ENCODE data around the gene LCN2.

Gene LCN2

DNA sequence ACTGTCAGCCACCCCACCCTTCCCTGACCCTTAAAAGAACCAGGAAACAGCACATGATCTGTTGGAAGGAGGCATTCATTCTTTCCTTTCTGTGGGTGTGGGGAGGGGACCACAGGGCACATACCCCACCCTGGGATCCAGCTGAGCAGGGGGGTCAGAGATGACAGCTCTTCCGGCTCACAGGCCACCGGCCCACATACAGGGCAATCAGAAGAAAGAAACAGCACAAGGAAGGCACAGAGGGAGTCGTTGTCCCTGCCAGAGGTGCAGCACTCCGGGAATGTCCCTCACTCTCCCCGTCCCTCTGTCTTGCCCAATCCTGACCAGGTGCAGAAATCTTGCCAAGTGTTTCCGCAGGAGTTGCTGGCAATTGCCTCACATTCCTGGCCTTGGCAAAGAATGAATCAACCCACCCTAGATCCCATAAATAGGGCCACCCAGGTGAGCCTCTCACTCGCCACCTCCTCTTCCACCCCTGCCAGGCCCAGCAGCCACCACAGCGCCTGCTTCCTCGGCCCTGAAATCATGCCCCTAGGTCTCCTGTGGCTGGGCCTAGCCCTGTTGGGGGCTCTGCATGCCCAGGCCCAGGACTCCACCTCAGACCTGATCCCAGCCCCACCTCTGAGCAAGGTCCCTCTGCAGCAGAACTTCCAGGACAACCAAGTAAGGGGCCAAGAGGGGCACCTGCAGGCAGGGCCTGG, at the start of gene LCN2:
LCN2 (plus strand) TSS at position 453 of the 701 bp plus-strand sequence; CDS start at position 526, 73 bp downstream.
- H3K9me3 Mint-ChIP-seq (ENCODE audit: low read depth): no peaks in the 10 kb centered on the region
- H3K27ac Mint-ChIP-seq: no peak within 1 kb of the TSS
- H3K4me3 Mint-ChIP-seq: no peak within 1 kb of the TSS
- no peaks in the 10 kb centered on the region for H3K27me3 Mint-ChIP-seq
- no peaks in the 10 kb centered on the region for H3K4me1 Mint-ChIP-seq (ENCODE audit: low read depth)
- no peaks in the 10 kb centered on the region for H3K36me3 Mint-ChIP-seq

GRCh38 chr9:128099932-128100491, 49.2 kb upstream of the LCN2 start:
- Mint-ChIP-seq H3K27me3 (no peaks in the 10 kb centered on the region), H3K4me1 (ENCODE audit: low read depth) (peaks cover 62% of the 10 kb centered on the region), H3K36me3 (peaks cover 2% of the 10 kb centered on the region), H3K4me3 (peak overlapping the region; percentile 23), H3K27ac (peak overlapping the region; percentile 10), H3K9me3 (ENCODE audit: low read depth) (no peaks in the 10 kb centered on the region)

DNA sequence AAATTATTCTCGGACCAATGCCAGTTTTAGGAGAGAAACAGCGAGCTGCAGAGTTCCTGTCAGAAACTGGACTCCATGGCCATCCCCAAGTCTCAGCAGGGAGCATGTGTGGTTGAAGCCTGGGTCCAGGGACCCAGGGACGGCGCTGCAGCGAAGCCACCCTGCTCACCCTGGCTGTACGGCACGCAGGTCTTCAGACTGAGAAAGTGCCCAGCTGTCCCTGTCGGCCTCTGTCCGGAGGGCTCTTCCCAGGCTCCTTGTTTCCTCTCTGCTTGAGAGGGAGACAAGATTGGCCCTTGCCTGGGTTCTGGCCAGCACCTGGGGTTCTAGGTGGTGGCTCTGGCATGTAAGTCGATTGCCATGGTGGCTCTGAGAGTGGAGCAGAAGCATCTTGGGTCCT, 48.7 kb upstream of the LCN2 start:
- Mint-ChIP-seq H3K4me3 (no peak overlapping the region), H3K4me1 (ENCODE audit: low read depth) (peaks cover 56% of the 10 kb centered on the region), H3K27ac (peak overlapping the region; percentile 16), H3K36me3 (peaks cover 2% of the 10 kb centered on the region), H3K27me3 (no peaks in the 10 kb centered on the region), H3K9me3 (ENCODE audit: low read depth) (no peaks in the 10 kb centered on the region)

GRCh38 chr9:128101231-128101661, 48.0 kb upstream of the LCN2 start:
- peaks cover 58% of the 10 kb centered on the region for H3K4me1 Mint-ChIP-seq (ENCODE audit: low read depth)

DNA sequence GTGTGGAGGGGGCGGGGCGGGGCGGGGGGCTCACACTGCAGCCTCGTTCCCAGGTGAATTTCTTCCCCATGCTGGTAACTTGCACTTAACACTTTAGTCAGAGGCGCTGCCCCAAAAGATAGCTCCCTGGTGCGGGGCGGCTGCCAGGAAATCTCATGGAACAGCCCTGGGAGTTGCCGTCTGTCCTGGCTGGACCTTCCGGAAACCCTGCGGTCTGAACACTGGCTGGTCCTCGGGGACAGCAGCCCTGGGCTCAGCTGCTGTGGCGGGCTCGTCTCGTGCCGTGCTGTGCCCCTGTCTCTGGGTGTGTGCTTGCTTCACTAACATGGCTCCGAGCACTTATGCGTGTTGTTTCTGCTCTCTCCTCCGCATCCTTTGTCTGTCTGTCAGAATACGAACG, 47.6 kb upstream of the LCN2 start:
- peaks cover 2% of the 10 kb centered on the region for H3K36me3 Mint-ChIP-seq

More at GRCh38 chr9:128101231-128101661, 48.0 kb upstream of the LCN2 start:
- Mint-ChIP-seq H3K4me3 (no peak overlapping the region), H3K27ac (peak overlapping the region; percentile 16), H3K27me3 (no peaks in the 10 kb centered on the region), H3K9me3 (ENCODE audit: low read depth) (no peaks in the 10 kb centered on the region), H3K36me3 (peaks cover 2% of the 10 kb centered on the region)

DNA sequence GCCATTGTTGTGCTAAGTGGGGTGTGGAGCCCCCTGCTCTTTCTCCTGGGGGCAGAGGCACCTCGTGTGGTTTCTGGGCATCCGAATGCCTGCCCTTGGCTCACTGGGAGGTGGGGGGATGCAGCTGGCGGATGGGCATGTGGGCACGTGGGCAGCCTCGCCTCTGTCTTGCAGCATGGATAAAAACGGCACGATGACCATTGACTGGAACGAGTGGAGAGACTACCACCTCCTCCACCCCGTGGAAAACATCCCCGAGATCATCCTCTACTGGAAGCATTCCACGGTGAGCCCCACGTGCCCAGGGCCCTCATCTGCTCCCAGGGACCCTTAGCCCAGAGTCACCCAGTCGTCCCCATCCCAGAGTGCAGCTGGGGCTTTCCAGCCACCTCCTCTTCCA, 47.1 kb upstream of the LCN2 start:
- H3K27me3 Mint-ChIP-seq: no peaks in the 10 kb centered on the region

More for the DNA sequence above, 47.6 kb upstream of the LCN2 start:
- peaks cover 58% of the 10 kb centered on the region for H3K4me1 Mint-ChIP-seq (ENCODE audit: low read depth)
- no peak overlapping the region for H3K27ac Mint-ChIP-seq
- no peaks in the 10 kb centered on the region for H3K27me3 Mint-ChIP-seq
- no peak overlapping the region for H3K4me3 Mint-ChIP-seq
- H3K9me3 Mint-ChIP-seq (ENCODE audit: low read depth): no peaks in the 10 kb centered on the region

GRCh38 chr9:128102861-128103588, 46.2 kb upstream of the LCN2 start:
- H3K9me3 Mint-ChIP-seq (ENCODE audit: low read depth): no peaks in the 10 kb centered on the region
- H3K36me3 Mint-ChIP-seq: peaks cover 2% of the 10 kb centered on the region
- peaks cover 48% of the 10 kb centered on the region for H3K4me1 Mint-ChIP-seq (ENCODE audit: low read depth)
- no peaks in the 10 kb centered on the region for H3K27me3 Mint-ChIP-seq
- H3K4me3 Mint-ChIP-seq: peak overlapping the region; percentile 60
- peak overlapping the region; percentile 72 for H3K27ac Mint-ChIP-seq

More for the DNA sequence above, 47.1 kb upstream of the LCN2 start:
- H3K36me3 Mint-ChIP-seq: peaks cover 2% of the 10 kb centered on the region
- no peak overlapping the region for H3K27ac Mint-ChIP-seq
- no peaks in the 10 kb centered on the region for H3K9me3 Mint-ChIP-seq (ENCODE audit: low read depth)
- no peak overlapping the region for H3K4me3 Mint-ChIP-seq
- peaks cover 54% of the 10 kb centered on the region for H3K4me1 Mint-ChIP-seq (ENCODE audit: low read depth)

DNA sequence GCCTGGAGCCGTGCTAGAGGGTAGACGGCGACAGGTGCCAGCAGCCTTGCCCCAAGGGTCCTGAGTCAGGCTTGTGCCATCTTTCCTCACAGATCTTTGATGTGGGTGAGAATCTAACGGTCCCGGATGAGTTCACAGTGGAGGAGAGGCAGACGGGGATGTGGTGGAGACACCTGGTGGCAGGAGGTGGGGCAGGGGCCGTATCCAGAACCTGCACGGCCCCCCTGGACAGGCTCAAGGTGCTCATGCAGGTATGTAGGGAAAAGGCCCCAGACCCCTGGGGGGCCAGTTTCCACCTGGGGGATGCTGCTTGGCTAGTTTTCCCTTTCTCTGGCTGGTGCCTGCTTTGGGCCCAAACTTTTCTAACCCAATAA, 45.7 kb upstream of the LCN2 start:
- H3K27me3 Mint-ChIP-seq: no peaks in the 10 kb centered on the region
- peaks cover 2% of the 10 kb centered on the region for H3K36me3 Mint-ChIP-seq
- peak overlapping the region; percentile 72 for H3K27ac Mint-ChIP-seq
- no peaks in the 10 kb centered on the region for H3K9me3 Mint-ChIP-seq (ENCODE audit: low read depth)
- H3K4me3 Mint-ChIP-seq: peak overlapping the region; percentile 60
- H3K4me1 Mint-ChIP-seq (ENCODE audit: low read depth): peaks cover 43% of the 10 kb centered on the region

GRCh38 chr9:128104171-128104618, 45.1 kb upstream of the LCN2 start:
- Mint-ChIP-seq H3K27ac (no peak overlapping the region), H3K27me3 (no peaks in the 10 kb centered on the region), H3K9me3 (ENCODE audit: low read depth) (no peaks in the 10 kb centered on the region), H3K4me3 (no peak overlapping the region), H3K36me3 (peaks cover 2% of the 10 kb centered on the region), H3K4me1 (ENCODE audit: low read depth) (peaks cover 37% of the 10 kb centered on the region)

DNA sequence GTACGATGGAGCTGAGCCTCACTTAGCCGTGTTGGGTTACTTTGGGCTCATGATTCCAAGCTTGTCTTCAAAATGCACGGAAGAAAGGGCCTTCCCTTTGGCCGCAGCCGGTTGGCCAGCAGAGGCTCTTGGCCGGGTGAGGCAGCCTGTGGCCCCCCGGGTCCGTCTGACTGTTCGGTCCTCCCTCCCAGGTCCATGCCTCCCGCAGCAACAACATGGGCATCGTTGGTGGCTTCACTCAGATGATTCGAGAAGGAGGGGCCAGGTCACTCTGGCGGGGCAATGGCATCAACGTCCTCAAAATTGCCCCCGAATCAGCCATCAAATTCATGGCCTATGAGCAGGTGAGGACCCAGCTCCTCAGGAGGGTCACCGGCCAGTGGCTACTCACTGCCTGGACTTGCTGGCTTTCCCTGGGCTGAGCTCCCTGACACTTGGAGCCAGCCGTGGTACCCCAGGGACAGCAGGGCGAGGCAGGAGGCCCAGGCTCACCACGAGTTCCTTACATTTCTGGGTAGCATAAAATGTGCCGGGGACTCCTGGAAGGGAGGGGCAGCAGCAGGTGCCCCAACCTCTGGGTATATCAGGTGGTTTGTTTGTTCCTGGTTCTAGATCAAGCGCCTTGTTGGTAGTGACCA, 43.6 kb upstream of the LCN2 start:
- peaks cover 38% of the 10 kb centered on the region for H3K4me1 Mint-ChIP-seq (ENCODE audit: low read depth)
- no peak overlapping the region for H3K27ac Mint-ChIP-seq
- H3K4me3 Mint-ChIP-seq: no peak overlapping the region
- no peaks in the 10 kb centered on the region for H3K9me3 Mint-ChIP-seq (ENCODE audit: low read depth)
- H3K36me3 Mint-ChIP-seq: peaks cover 5% of the 10 kb centered on the region
- no peaks in the 10 kb centered on the region for H3K27me3 Mint-ChIP-seq

GRCh38 chr9:128106181-128106939, 42.9 kb upstream of the LCN2 start:
- Mint-ChIP-seq H3K27ac (peak overlapping the region; percentile 66), H3K4me1 (ENCODE audit: low read depth) (peaks cover 36% of the 10 kb centered on the region), H3K36me3 (peaks cover 3% of the 10 kb centered on the region), H3K27me3 (no peaks in the 10 kb centered on the region), H3K4me3 (no peak overlapping the region), H3K9me3 (ENCODE audit: low read depth) (no peaks in the 10 kb centered on the region)

GRCh38 chr9:128106940-128107467, 42.2 kb upstream of the LCN2 start:
- no peak overlapping the region for H3K4me3 Mint-ChIP-seq
- H3K4me1 Mint-ChIP-seq (ENCODE audit: low read depth): peaks cover 34% of the 10 kb centered on the region
- H3K36me3 Mint-ChIP-seq: peaks cover 3% of the 10 kb centered on the region
- H3K9me3 Mint-ChIP-seq (ENCODE audit: low read depth): no peaks in the 10 kb centered on the region
- no peaks in the 10 kb centered on the region for H3K27me3 Mint-ChIP-seq
- H3K27ac Mint-ChIP-seq: peak overlapping the region; percentile 34

- H3K9me3 Mint-ChIP-seq (ENCODE audit: low read depth): no peaks in the 10 kb centered on the region
- H3K27me3 Mint-ChIP-seq: no peaks in the 10 kb centered on the region
- H3K4me3 Mint-ChIP-seq: no peak overlapping the region
- H3K36me3 Mint-ChIP-seq: peaks cover 3% of the 10 kb centered on the region
- no peak overlapping the region for H3K27ac Mint-ChIP-seq
- H3K4me1 Mint-ChIP-seq (ENCODE audit: low read depth): peaks cover 32% of the 10 kb centered on the region
Measured at GRCh38 chr9:128107468-128108268, 41.6 kb upstream of the LCN2 start.

Measured in activated naive CD8-positive, alpha-beta T cell (primary cell).